GM19239 (cell line): Measurements from ENCODE around the gene RAD51B.

Experiments used
- DNase-seq: peaks from one replicate; pipeline ENCODE4 v3.0.0; 2011; ENCODE audit warnings: low spot score; ENCODE audit not compliant: insufficient read length
- FAIRE-seq: peaks from 2 replicates; lab custom pipeline; 2011; peaks lifted over from hg19 to GRCh38; lab: Jason Lieb, UNC

The RAD51B gene

GRCh38 chr14:68621400-68622365, 802.1 kb downstream of the RAD51B start:
- FAIRE-seq (no peak), DNase-seq (no peak)

- DNase-seq (no peak), FAIRE-seq (no peak)
Measured at GRCh38 chr14:68622856-68623255, 803.3 kb downstream of the RAD51B start.

- DNase-seq (no peak), FAIRE-seq (no peak)
Measured at GRCh38 chr14:68623307-68623706, 803.7 kb downstream of the RAD51B start.

- no peak for FAIRE-seq
Measured at GRCh38 chr14:68623826-68624225, 804.2 kb downstream of the RAD51B start.

GRCh38 chr14:68624541-68625220, 805.1 kb downstream of the RAD51B start:
- FAIRE-seq = no peak
- DNase-seq = no peak

More at GRCh38 chr14:68623826-68624225, 804.2 kb downstream of the RAD51B start:
- DNase-seq = no peak

- FAIRE-seq (no peak), DNase-seq (no peak)
Measured at GRCh38 chr14:68625366-68626090, 805.9 kb downstream of the RAD51B start.

- FAIRE-seq = no peak
- no peak for DNase-seq
Measured at GRCh38 chr14:68626386-68626785, 806.8 kb downstream of the RAD51B start.

- no peak for DNase-seq
- no peak for FAIRE-seq
Measured at GRCh38 chr14:68627050-68627867, 807.7 kb downstream of the RAD51B start.

- DNase-seq (peak; percentile 52), FAIRE-seq (no peak)
Measured at GRCh38 chr14:68627868-68628604, 808.5 kb downstream of the RAD51B start.

- no peak for DNase-seq
- peak; percentile 4 for FAIRE-seq
Measured at GRCh38 chr14:68628605-68629310, 809.2 kb downstream of the RAD51B start.

GRCh38 chr14:68630081-68630571, 810.5 kb downstream of the RAD51B start:
- FAIRE-seq (no peak), DNase-seq (no peak)

- DNase-seq (no peak), FAIRE-seq (no peak)
Measured at GRCh38 chr14:68630611-68631393, 811.2 kb downstream of the RAD51B start.

- DNase-seq (no peak), FAIRE-seq (no peak)
Measured at GRCh38 chr14:68631394-68632053, 811.9 kb downstream of the RAD51B start.

- FAIRE-seq = no peak
- DNase-seq = no peak
Measured at GRCh38 chr14:68632054-68632895, 812.7 kb downstream of the RAD51B start.

GRCh38 chr14:68633131-68633991, 813.8 kb downstream of the RAD51B start:
- FAIRE-seq (peak; percentile 82), DNase-seq (no peak)
